Glutamatergic neuron (in vitro differentiated cells): Measurements from ENCODE around the gene MAPK4. TPM values are rescaled to one million over a fixed set of nuclear protein-coding genes. Genes with fewer than 3 reads are reported as not detected.

ENCODE experiments used
- DNase-seq: peaks from one replicate; pipeline ENCODE4 v3.0.0; 2022
- H3K27ac Mint-ChIP-seq: one replicate; pipeline ENCODE4 v1.8.0; 2020; ENCODE audit warnings: mild to moderate bottlenecking, mixed read lengths, inconsistent platforms; ENCODE audit not compliant: unreplicated experiment
- H3K27me3 Mint-ChIP-seq: one replicate; pipeline ENCODE4 v1.8.0; 2020; ENCODE audit warnings: mild to moderate bottlenecking, moderate library complexity, mixed read lengths, inconsistent platforms; ENCODE audit not compliant: unreplicated experiment
- H3K36me3 Mint-ChIP-seq: one replicate; pipeline ENCODE4 v1.8.0; 2020; ENCODE audit warnings: mild to moderate bottlenecking, mixed read lengths, inconsistent platforms; ENCODE audit not compliant: unreplicated experiment
- H3K4me1 Mint-ChIP-seq: one replicate; pipeline ENCODE4 v1.8.0; 2020; ENCODE audit warnings: mild to moderate bottlenecking, low read depth, mixed read lengths, inconsistent platforms; ENCODE audit not compliant: unreplicated experiment
- H3K4me3 Mint-ChIP-seq: one replicate; pipeline ENCODE4 v1.8.0; 2020; ENCODE audit warnings: mild to moderate bottlenecking, mixed read lengths, inconsistent platforms; ENCODE audit not compliant: unreplicated experiment
- H3K9me3 Mint-ChIP-seq: one replicate; pipeline ENCODE4 v1.8.0; 2020; ENCODE audit warnings: mild to moderate bottlenecking, moderate library complexity, mixed read lengths, inconsistent platforms; ENCODE audit not compliant: unreplicated experiment
- CTCF ChIP-seq: fragments of 200-600 bp; sonication (generic); IDR thresholded peaks from one replicate; pipeline ENCODE4 v1.5.0; 2021; ENCODE audit not compliant: partially characterized antibody, unreplicated experiment
- total RNA-seq: library from RNA; stranded (reverse); fragmentation: NEBNext Ultra II Directional; extraction: Animal tissue kit (Norgen Biotek cat#: 25700); gene quantifications from one replicate; pipeline ENCODE4 v1.2.1, GENCODE V29; 2021; ENCODE audit not compliant: unreplicated experiment

Gene MAPK4
- total RNA-seq, 1 donor from 2014 or later, result 13.1 TPM

- TF ChIP-seq CTCF, result no peak
- H3K4me3 Mint-ChIP-seq, result no peak overlapping the region
- no peaks in the 10 kb centered on the region for H3K36me3 Mint-ChIP-seq
- peaks cover 8% of the 10 kb centered on the region for H3K27me3 Mint-ChIP-seq
- H3K27ac Mint-ChIP-seq, result no peak overlapping the region
- peaks cover 3% of the 10 kb centered on the region for H3K9me3 Mint-ChIP-seq
- no peaks in the 10 kb centered on the region for H3K4me1 Mint-ChIP-seq
- no peak for DNase-seq
Measured at GRCh38 chr18:50654211-50654610, 94.3 kb downstream of the MAPK4 start.

- TF ChIP-seq CTCF, result no peak
- no peaks in the 10 kb centered on the region for H3K36me3 Mint-ChIP-seq
- H3K4me3 Mint-ChIP-seq, result no peak overlapping the region
- no peak overlapping the region for H3K27ac Mint-ChIP-seq
- no peak for DNase-seq
- H3K4me1 Mint-ChIP-seq, result no peaks in the 10 kb centered on the region
- peaks cover 9% of the 10 kb centered on the region for H3K27me3 Mint-ChIP-seq
- H3K9me3 Mint-ChIP-seq, result peaks cover 3% of the 10 kb centered on the region
Measured at GRCh38 chr18:50654658-50655550, 95.0 kb downstream of the MAPK4 start.

- Mint-ChIP-seq H3K4me1 (peaks cover 7% of the 10 kb centered on the region), H3K27me3 (peaks cover 6% of the 10 kb centered on the region), H3K9me3 (peaks cover 5% of the 10 kb centered on the region), H3K27ac (no peak overlapping the region), H3K36me3 (no peaks in the 10 kb centered on the region), H3K4me3 (no peak overlapping the region)
- no peak for TF ChIP-seq CTCF
- DNase-seq, result no peak
Measured at GRCh38 chr18:50656396-50656795, 96.5 kb downstream of the MAPK4 start.

- Mint-ChIP-seq H3K27ac (no peak overlapping the region), H3K36me3 (no peaks in the 10 kb centered on the region), H3K27me3 (peaks cover 6% of the 10 kb centered on the region), H3K9me3 (peaks cover 5% of the 10 kb centered on the region), H3K4me3 (no peak overlapping the region), H3K4me1 (peaks cover 7% of the 10 kb centered on the region)
- DNase-seq, result no peak
- no peak for TF ChIP-seq CTCF
Measured at GRCh38 chr18:50656841-50657470, 97.1 kb downstream of the MAPK4 start.

- peaks cover 15% of the 10 kb centered on the region for H3K4me1 Mint-ChIP-seq
- peaks cover 5% of the 10 kb centered on the region for H3K9me3 Mint-ChIP-seq
- H3K36me3 Mint-ChIP-seq, result no peaks in the 10 kb centered on the region
- H3K27ac Mint-ChIP-seq, result no peak overlapping the region
- H3K27me3 Mint-ChIP-seq, result peaks cover 6% of the 10 kb centered on the region
- DNase-seq, result no peak
- TF ChIP-seq CTCF, result no peak
- H3K4me3 Mint-ChIP-seq, result no peak overlapping the region
Measured at GRCh38 chr18:50658601-50659000, 98.7 kb downstream of the MAPK4 start.
